Activated CD4-positive, alpha-beta T cell treated with anti-CD3 and anti-CD28 coated beads, Interleukin-2, amount 50 U/mL, for 4 hours (primary cell): Measurements from ENCODE around the gene GNAI2.
"Not testable (repeated sequence)": the region's sequence is repeated elsewhere in the genome, so short reads cannot be mapped to it uniquely, and the experiment has no call there.

Source experiments
- DNase-seq, 2 experiments: peaks; one replicate each; pipeline ENCODE4 v3.0.0-alpha.2; 2020

Gene GNAI2

GRCh38 chr3:50279255-50280016, 43.4 kb downstream of the GNAI2 start:
- DNase-seq = no peak

- not testable (repeated sequence) for DNase-seq
Observed at GRCh38 chr3:50284121-50284520, 48.1 kb downstream of the GNAI2 start.

- DNase-seq = no peak
Observed at GRCh38 chr3:50286322-50287227, 50.6 kb downstream of the GNAI2 start.

GRCh38 chr3:50287262-50287661, 51.3 kb downstream of the GNAI2 start:
- no peak for DNase-seq

GRCh38 chr3:50288387-50289007, 52.5 kb downstream of the GNAI2 start:
- no peak for DNase-seq

GRCh38 chr3:50289130-50289529, 53.1 kb downstream of the GNAI2 start:
- no peak for DNase-seq

- DNase-seq = no peak
Observed at GRCh38 chr3:50290161-50290641, 54.2 kb downstream of the GNAI2 start.

GRCh38 chr3:50292159-50293078, 56.4 kb downstream of the GNAI2 start, which contains the start of gene IFRD2:
IFRD2 (minus strand) TSS chr3:50292429; CDS start chr3:50292274, 155 bp downstream.
- peak; percentile 94 to 95 for DNase-seq

- DNase-seq = no peak
Observed at GRCh38 chr3:50293079-50293801, 57.2 kb downstream of the GNAI2 start.

GRCh38 chr3:50294089-50294488, 58.1 kb downstream of the GNAI2 start:
- DNase-seq = no peak

- no peak for DNase-seq
Observed at GRCh38 chr3:50294492-50295403, 58.7 kb downstream of the GNAI2 start.

- DNase-seq = no peak
Observed at GRCh38 chr3:50295553-50296431, 59.8 kb downstream of the GNAI2 start.

- no peak for DNase-seq
Observed at GRCh38 chr3:50296721-50297383, 60.8 kb downstream of the GNAI2 start.

- DNase-seq = no peak
Observed at GRCh38 chr3:50297384-50297775, 61.4 kb downstream of the GNAI2 start.

- no peak for DNase-seq
Observed at GRCh38 chr3:50297896-50298725, 62.1 kb downstream of the GNAI2 start.

GRCh38 chr3:50298836-50299637, 63.0 kb downstream of the GNAI2 start, which contains the start of the genes HYAL3 and NAA80:
HYAL3 (minus strand) TSS chr3:50299405; CDS start chr3:50295602, 3,803 bp downstream.
NAA80 (minus strand) TSS chr3:50299405; CDS start chr3:50297463, 1,942 bp downstream.
- DNase-seq = peak; percentile 99

- DNase-seq = no peak
Observed at GRCh38 chr3:50299638-50299928, 63.6 kb downstream of the GNAI2 start.
